ENCODE data around the gene CLCN4.
A peak's percentile ranks its signal among the peaks of the same experiment; 100 is the strongest.

CLCN4 gene

DNA sequence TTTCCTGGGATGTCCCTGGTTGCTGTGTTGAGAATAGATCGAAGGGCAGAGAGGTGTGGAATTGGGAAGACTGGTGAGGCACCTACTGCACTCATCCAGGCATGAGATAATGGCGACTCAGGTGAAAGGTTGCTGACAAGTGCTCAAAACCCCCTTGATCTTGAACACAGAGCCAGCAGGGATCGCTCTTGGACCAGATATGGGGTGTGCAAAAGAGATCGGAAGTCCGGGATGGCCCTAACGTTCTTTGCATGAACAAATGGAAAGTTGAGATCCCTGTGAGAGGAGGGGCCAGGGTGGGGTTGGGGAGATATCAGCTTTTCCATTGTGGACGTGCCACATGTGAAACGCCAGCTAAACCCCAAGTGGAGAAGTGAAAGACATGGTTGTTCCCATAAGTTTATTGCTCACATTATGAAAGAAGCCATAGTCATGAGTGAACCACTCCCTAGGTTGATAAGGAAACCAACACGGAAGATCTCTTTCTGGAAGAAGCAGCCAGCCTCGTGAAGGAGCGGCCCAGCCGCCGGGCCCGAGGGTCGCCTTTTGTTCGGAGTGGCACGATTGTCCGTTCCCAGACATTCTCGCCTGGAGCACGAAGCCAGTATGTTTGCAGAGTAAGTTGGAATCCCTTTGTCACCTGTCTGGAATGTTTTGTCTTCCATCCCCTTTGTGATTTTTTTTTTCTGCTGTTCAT lies 22.6 kb upstream of the CLCN4 start:
- no peak for DNase-seq

DNA sequence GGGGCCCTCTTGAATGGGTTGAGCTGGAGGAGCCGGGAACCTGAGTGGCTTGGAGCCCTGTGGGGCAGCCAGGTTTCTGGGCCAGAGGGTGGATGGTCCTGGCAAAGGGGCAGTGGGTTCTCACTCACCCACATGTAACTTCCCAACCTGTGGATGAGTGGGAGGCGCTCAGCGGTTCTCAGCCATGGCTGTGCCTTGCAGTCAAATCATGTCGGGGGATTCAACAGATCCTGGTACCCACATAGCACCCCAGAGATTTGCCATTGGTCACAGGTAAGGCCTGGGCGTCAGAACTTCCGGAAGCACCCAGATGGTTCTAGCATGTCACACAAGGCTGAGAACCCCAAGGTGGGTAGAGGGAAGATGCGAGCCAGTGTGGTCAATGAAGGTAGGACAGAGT lies 21.9 kb upstream of the CLCN4 start:
- DNase-seq: no peak

DNA sequence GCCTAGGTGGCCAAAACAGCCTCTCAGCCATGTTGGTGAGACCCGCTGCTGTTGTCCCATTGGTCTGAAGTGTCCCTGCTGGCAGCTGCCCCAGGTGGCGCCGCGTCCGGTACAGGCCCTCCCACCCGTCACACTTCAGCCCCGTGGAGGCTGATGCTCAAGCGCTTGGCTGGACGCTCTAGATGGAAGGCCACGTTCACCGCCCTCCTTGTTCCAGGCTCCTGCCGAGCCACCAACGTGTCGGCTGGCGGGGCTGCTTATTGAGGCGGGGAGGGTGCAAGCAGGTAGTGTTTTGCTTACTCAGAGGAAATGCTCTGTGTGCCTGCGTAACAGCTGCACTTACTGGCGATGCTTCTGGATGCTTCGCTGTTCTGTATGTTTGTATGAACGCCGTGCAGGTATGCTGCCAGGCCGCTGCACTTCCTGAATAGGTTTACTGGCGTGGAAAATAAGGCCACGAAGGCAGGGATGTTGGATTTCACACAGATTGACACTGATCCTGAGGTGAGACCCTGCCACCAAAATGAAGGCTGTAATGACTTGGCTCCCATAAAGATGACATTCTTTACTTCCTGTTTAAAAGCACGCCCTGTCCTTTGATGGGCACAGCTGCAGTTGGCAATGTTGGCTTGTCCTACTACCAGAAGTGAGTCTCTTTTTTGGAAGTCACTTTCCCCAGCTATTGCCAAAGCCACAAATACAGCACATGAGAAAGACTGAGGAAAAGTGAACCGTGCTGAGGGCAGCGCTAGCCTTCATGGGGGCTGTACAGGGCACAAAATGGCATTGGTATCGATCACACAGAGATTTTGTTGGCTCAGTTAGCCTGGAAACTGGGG lies 21.0 kb upstream of the CLCN4 start:
- no peak for DNase-seq

GRCh38 chrX:10138726-10139125 lies 18.0 kb upstream of the CLCN4 start:
- no peak for DNase-seq

DNA sequence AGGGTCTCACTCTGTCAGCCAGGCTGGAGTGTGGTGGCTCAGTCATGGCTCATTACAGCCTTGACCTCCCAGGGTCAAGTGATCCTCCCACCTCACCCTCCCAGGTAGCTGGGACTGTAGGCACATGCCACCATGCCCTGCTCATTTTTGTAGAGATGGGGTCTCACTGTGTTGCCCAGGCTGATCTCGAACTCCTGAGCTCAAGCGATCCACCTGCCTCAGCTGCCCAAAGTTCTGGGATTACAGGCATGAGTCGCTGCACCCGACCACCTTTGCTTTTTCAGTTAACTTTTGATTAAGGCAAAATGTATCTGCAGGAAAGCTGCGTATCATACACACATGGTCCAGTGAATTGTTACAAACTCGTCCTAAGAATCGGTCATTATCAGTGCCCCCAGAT lies 16.5 kb upstream of the CLCN4 start:
- DNase-seq: no peak

- no peak for DNase-seq
Observed at GRCh38 chrX:10142041-10142599, 14.7 kb upstream of the CLCN4 start.

DNA sequence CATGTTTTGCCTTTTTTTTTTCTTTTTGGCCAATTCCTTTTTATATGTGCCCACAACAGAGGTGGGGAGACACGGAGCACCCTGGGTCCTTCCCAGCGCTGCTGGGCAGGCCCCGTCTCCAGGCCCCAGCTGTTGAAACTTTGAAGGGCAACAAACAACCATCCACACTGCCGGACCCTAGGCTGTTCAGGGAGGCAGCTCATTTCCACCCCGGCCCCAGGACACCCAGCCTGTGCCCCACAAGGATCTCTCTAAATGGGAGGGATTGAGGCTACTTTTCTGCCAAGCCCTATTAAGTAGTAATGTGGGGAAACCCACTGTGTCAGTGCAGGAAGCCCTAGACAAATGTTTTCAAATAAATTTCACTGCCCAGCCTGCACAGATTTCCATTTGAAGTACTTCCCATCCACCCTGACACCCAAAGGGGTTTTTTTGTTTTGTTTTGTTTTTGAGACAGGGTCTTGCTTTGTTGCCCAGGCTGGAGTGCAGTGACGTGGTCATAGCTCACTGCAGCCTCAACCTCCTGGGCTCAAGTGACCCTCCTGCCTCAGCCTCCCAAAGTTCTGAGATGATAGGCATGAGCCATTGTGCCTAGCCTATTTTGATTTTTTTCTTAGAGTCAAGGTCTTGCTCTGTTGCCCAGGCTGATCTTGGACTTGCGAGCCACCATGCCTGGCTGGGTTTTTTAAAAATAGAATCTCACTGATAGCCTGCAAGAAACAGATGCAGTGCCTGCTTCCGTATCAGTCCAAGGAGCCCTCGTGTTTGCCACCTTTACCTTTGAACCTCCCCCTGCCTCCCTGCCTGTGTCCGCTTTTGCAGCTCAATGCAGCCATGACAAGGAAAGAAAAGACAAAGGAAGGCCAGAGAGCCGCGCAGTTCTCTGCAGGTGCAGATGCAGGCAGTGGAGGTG lies 13.4 kb upstream of the CLCN4 start:
- DNase-seq: no peak

- DNase-seq: no peak
Observed at GRCh38 chrX:10146346-10146745, 10.4 kb upstream of the CLCN4 start.

DNA sequence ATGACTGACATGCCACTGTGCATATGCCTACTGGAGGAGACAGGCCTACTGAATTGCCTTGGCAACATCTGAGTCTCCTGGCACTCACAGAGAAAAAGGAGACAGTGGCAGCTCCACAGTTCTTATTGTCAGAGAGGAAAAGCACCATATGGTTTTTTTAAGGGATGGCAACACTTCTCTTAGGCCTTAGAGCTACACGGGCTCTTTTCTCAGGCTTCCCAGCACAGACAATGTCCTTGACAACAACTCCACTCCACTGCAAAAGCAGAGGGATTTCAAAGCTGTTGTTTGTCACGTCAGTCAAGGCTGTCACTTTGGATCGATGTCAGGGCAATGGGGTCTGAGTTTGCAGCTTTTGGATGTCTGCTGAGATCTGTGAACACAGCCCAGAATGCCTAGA lies 4.7 kb upstream of the CLCN4 start:
- DNase-seq: no peak

DNA sequence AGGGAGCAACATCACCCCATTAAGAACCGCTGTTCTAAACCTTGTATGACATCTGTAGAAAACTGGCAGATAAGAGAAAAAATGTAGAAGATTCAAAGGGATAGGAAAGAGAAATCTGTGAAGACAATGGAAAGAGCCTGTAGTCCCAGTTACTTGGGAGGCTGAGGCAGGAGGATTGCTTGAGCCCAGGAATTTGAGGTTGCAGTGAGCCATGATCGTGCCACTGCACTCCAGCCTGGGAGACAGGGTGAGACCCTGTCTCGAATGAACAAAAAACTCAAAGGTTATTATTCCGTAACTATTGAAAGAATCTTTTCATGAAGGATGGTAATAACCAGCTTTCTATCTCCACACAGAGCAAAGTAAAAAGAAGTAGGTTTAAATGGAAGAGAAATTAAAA lies 1.6 kb upstream of the CLCN4 start:
- no peak for DNase-seq

DNA sequence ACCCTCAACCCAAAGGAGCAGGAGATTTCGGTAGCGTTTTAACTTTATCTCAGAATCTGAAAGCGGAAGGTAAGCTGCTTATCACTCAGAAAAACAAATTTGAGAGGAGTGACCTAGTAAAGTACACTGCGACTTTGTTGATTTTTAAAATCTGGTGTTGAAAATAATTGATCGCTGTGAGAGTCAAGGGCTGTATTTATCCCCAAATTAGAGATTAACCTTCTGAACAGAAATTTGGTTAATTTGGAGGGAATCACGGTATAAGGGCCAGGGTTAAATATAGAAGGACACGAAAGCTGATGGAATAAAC lies 212 bp downstream of the CLCN4 start:
- DNase-seq: no peak

DNA sequence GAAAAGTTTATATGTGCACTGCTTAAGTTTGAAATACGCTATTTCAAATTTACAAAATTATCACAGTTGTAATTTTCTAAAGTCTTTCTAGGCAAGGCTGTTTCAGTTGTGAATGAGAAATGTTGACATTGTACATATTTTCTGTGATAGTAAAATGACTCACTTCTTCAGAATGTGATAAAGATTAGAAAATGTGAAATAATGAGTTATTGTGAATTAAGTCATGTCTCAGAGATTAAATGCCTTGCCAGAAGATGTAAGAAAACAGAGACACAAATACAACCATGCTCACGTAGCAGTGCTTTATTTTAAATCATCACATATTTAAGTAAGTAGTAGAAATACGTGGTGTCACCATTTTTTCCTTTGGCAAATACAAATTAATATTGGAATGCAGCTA lies 768 bp downstream of the CLCN4 start:
- no peak for DNase-seq

DNA sequence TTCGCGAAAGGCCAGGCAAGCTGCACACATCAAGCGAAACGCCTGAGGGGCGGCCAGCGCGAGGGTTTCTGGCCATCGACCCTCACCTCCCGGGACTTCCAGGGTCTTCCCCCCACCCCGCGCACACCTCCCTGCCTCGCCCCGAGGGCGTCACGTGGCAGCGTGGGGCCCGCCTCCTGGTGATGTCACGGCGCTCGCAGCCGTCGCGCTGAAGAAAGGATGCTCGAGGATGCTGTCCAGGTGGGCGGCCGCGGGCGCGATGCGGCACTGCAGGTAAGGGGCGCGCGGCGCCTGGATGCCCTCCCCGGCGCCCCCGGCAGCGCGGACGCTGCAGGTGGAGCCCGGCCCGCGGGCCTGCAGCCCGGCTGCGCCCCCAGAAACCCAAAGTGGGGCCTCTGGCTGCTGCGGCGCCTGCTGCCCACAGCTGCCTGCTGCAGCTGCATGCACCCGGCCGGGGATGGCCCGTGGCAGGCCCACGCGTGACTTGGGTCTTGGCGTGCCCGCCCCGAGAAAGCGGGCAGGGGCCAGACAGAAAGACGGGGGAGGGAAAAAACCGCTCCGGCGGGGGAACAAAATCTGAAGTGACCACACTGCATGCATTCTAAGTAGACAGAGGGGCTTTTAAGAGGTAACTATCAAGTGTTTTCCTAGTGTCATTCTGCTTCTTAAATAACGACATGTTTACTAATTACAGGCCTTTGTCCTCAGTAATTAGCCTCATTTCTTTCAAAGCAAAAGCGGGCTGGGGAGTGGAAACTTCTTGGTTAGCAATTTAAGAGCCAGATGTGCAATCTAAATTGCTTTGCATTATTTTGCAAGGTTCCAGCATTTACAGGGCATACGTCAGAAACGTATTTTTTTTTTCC lies 1.7 kb downstream of the CLCN4 start:
- DNase-seq: peak; percentile 29 to 47

DNA sequence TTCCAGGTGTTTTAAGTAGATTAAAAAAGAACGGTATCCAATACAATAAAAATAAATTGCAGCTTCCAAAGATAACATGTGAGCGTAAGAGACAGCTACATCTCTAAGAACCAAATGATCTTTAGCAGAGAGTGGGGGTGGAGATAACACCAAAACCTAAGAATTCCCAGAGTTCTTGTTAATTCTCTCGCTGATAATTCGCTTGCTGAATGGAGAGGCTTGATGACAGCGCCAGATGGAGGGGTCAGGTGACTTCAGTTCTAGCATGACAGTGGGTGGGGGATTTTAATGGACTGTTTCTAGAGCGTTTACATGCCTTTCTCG lies 2.3 kb downstream of the CLCN4 start:
- no peak for DNase-seq

- DNase-seq: no peak
Observed at GRCh38 chrX:10160211-10160610, 3.4 kb downstream of the CLCN4 start.

- DNase-seq: no peak
Observed at GRCh38 chrX:10163031-10163430, 6.3 kb downstream of the CLCN4 start.

DNA sequence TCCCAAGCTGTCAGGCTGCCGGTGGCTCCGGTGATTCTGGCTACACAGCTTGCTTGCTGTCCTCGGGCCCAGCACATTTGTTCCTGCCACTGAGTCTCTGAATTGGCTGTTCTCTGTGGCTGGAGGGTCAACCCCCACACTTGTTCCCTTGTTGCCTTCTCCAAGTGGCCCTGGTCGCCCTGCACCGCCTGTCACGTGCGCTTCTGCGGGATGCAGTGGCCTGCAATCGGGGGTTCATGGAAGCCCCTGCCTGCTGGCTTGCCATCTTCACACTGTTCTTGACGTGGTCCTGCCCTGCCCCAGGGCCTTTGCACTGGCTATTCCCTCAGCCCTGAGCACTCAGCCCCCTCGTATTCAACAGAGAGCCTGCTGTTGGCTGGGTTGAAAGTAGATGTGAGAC lies 8.1 kb downstream of the CLCN4 start:
- DNase-seq: no peak

GRCh38 chrX:10165580-10166247 lies 8.9 kb downstream of the CLCN4 start:
- DNase-seq: no peak

- DNase-seq: no peak
Observed at GRCh38 chrX:10166248-10166716, 9.5 kb downstream of the CLCN4 start.

- DNase-seq: no peak
Observed at GRCh38 chrX:10166731-10167151, 10.0 kb downstream of the CLCN4 start.

GRCh38 chrX:10167573-10167972 lies 10.8 kb downstream of the CLCN4 start:
- no peak for DNase-seq

DNA sequence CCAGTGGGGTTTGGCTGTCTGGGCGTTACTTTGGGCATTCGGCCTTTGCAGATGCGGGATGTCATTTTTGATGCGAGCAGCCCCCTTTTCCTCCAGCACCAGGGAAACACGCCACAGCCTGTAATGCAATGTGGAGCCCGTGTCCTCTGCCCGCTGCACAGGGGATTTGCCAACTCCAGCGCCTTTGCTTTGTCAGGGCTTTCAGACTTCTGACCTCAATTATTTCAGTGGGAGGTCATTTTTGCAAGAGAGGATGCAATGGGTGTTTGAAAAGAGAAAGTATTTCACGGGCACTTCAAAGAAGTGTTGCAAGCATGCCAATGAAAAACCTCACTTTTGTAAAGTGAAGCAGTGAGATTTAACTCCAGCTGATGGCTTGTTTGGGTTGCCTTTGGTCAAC lies 11.5 kb downstream of the CLCN4 start:
- no peak for DNase-seq
